Mucosa of descending colon (tissue), 3 donors: Measurements from ENCODE around the gene ARMC12. TPM values are rescaled to one million over a fixed set of nuclear protein-coding genes. Genes with fewer than 3 reads are reported as not detected.
A peak's percentile ranks its signal among the peaks of the same experiment; 100 is the strongest.

Experiments
- ATAC-seq: fragments of 200-7000 bp; cut with Tn5 transposase; one replicate; pipeline ENCODE4 v1.9.1; 2020; ENCODE audit warnings: mild to moderate bottlenecking, moderate library complexity
- DNase-seq, 3 donors: peaks; one replicate each; pipeline ENCODE4 v3.0.0-alpha.2; 2020
- H3K36me3 ChIP-seq: fragments of 200-600 bp; one replicate; pipeline ENCODE4 v1.8.0; 2021; ENCODE audit warnings: low read depth, mild to moderate bottlenecking
- H3K4me1 ChIP-seq: fragments of 200-600 bp; one replicate; pipeline ENCODE4 v1.8.0; 2021; ENCODE audit warnings: low read depth, mild to moderate bottlenecking
- H3K4me3 ChIP-seq: fragments of 200-600 bp; one replicate; pipeline ENCODE4 v1.8.0; 2021; ENCODE audit warnings: mild to moderate bottlenecking
- H3K9me3 ChIP-seq: fragments of 200-600 bp; one replicate; pipeline ENCODE4 v1.8.0; 2021; ENCODE audit warnings: mild to moderate bottlenecking
- intact Hi-C, 2 donors: fragments of 100-400 bp; cut with DNase I in 1 of 2; cut with micrococcal nuclease in 1 of 2; formaldehyde crosslinking; loops; one replicate each; pipeline versions ENCODE4 v1.11.0 to v1.11.1; 2022; cut with DNase I, micrococcal nuclease
- total RNA-seq, 3 donors: library from RNA; stranded (reverse); fragmentation: NEBNext Ultra II Directional in 2 of 3; extraction: Animal tissue kit (Norgen Biotek cat#: 25700) in 2 of 3; gene quantifications; one replicate each; pipeline versions ENCODE4 v1.2.1 to v1.2.4, GENCODE V29; 2021 to 2023
- TF ChIP-seq, protein P1 (sequence below): fragments of 200-600 bp; IDR thresholded peaks from one replicate; pipeline ENCODE4 v1.8.0; 2022; ENCODE audit warnings: antibody characterized with exemption, mild to moderate bottlenecking
- donor health status: DM: no; HTN: no; CAD: no; lungs with moderate emphysema.
- donor health status: DM: no; HTN: no; CAD: no.
- donor health status: DM: no; HTN: yes; CAD: no.

Gene ARMC12
- total RNA-seq, 3 donors from 2014 or later, result 0.31 to 0.55 (median 0.44) TPM

DNA sequence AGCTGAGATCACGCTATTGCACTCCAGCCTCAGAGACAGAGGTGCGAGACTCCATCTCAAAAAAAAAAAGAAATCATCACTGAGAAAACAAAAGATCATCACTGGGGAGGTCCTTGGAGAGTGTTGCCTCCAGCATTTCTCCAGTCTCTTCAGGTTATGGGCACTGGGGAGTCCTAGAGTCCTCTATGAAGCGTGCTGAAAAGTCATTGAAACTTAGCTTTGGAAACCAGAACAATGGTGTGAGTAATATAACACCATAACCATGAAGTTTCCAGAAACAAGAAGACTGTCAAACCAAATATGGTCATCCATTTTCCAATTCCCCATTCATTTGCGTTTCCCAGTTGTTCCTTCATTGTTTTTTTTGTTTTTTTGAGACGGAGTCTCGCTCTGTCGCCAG, 13.7 kb downstream of the ARMC12 start:
- Histone ChIP-seq H3K9me3 (no peaks in the 10 kb centered on the region), H3K4me3 (no peak overlapping the region), H3K36me3 (no peaks in the 10 kb centered on the region), H3K4me1 (no peaks in the 10 kb centered on the region)
- TF ChIP-seq, protein P1, sequence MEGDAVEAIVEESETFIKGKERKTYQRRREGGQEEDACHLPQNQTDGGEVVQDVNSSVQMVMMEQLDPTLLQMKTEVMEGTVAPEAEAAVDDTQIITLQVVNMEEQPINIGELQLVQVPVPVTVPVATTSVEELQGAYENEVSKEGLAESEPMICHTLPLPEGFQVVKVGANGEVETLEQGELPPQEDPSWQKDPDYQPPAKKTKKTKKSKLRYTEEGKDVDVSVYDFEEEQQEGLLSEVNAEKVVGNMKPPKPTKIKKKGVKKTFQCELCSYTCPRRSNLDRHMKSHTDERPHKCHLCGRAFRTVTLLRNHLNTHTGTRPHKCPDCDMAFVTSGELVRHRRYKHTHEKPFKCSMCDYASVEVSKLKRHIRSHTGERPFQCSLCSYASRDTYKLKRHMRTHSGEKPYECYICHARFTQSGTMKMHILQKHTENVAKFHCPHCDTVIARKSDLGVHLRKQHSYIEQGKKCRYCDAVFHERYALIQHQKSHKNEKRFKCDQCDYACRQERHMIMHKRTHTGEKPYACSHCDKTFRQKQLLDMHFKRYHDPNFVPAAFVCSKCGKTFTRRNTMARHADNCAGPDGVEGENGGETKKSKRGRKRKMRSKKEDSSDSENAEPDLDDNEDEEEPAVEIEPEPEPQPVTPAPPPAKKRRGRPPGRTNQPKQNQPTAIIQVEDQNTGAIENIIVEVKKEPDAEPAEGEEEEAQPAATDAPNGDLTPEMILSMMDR, result no peak
- no peak for ATAC-seq
- intact Hi-C loops, result no loop called here
- no peak for DNase-seq

DNA sequence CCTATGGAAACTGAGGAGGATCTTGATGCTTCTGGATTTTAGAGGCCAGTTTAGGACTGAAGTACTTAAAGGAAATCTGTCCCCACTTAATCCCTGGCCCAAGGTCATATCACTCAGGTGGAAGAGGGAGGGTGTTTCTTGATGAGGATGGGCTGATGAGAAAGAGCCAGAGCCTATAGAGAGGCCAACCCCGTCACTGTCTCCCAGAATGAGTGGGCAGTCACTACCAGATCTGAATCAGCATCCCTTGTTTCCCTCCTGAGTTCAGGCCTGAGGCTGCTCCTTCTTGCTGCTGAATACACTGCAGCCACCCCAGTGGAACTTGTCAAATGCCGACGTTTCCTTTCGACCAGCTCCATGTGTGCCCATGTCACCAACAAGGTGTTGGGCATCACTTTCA, 14.8 kb downstream of the ARMC12 start:
- intact Hi-C loops, result no loop called here
- no peak overlapping the region for H3K4me3 ChIP-seq
- H3K36me3 ChIP-seq, result no peaks in the 10 kb centered on the region
- ATAC-seq (no peak), DNase-seq (no peak)
- H3K4me1 ChIP-seq, result no peaks in the 10 kb centered on the region
- no peaks in the 10 kb centered on the region for H3K9me3 ChIP-seq
- TF ChIP-seq, protein P1, result no peak

GRCh38 chr6:35752330-35752729, 15.5 kb downstream of the ARMC12 start:
- H3K4me3 ChIP-seq, result no peak overlapping the region
- intact Hi-C loops, result no loop called here
- no peak for DNase-seq
- TF ChIP-seq, protein P1, result no peak
- H3K9me3 ChIP-seq, result no peaks in the 10 kb centered on the region
- H3K4me1 ChIP-seq, result no peaks in the 10 kb centered on the region
- no peaks in the 10 kb centered on the region for H3K36me3 ChIP-seq
- no peak for ATAC-seq

DNA sequence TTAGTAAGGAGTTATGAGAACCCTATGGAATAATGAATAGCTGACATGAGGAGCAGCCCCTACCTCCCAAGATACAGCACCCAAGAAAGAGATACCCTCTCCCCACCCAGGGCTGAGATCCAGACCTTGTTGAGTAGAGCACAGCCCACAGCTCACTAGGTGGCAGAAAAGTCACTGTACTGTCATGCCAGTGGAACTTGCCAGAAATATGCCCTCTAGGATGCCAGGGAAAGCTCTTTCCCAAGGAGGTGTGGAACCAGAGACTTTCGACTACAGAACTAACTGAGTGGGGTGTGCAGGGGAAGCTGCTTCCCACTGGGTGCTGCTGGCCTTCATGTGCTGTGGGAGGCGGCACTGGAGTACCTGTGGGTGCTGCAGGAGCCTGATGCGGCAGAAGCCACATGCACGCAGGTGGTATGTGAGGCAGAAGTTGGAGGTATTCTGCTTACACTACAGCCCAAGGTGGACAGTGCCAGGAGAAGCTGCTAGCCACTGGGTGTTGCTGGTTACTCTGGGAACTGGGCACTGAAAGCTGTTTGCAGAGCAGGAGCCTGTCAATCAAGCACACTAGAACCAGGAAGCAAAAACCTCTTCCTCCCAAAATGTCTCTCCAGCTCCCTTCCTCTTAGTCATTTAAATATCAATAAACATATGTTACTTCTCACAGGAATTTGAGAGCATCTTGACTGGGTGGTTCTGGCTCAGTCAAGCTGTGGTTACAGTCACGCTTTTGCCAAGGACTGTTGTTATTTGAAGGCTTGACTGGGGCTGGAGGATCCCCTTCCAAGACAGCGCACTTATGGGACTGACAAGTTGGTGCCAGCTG, 17.8 kb downstream of the ARMC12 start:
- Histone ChIP-seq H3K4me1 (no peaks in the 10 kb centered on the region), H3K4me3 (no peak overlapping the region), H3K9me3 (no peaks in the 10 kb centered on the region), H3K36me3 (no peaks in the 10 kb centered on the region)
- intact Hi-C loops, result no loop called here
- ATAC-seq, result peak; percentile 80
- TF ChIP-seq, protein P1, result no peak
- DNase-seq, result no peak

DNA sequence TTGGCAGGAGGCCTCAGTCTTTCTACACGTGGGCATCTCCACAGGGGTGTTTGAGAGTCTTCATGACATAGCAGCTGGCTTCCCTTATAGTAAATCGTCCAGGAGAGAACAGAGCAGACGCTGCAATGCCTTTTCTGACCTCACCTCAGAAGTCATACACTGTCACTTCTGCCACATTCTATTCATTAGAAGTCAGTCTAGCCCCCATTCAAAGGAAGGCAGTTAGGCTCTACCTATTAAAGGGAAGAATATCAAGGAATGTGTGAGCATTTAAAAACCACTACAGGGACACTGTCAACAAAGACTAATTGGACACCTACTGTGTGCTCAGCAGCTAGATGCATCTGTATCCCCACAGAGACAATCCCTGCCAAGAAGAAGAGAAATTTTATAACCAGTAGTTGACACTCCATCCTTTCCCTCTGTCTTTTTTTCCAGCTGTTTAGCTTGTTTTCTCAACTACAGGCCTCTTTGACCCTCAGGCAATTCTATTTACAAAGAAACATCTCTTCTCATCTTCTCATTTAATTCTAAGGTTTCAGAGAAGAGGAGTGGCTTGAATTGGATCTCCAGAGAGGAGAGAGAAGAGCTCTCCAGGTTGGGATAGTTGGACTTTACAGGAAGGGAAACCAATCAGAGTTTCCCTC, 18.6 kb downstream of the ARMC12 start:
- TF ChIP-seq, protein P1, result no peak
- Histone ChIP-seq H3K4me3 (no peak overlapping the region), H3K4me1 (no peaks in the 10 kb centered on the region), H3K36me3 (no peaks in the 10 kb centered on the region), H3K9me3 (no peaks in the 10 kb centered on the region)
- ATAC-seq, result no peak
- intact Hi-C loops, result no loop called here
- DNase-seq, result no peak
